GM10266 (cell line): ENCODE results near the gene RNASE7.
A peak's percentile ranks its signal among the peaks of the same experiment; 100 is the strongest.

Experiments used
- DNase-seq: peaks from one replicate; pipeline ENCODE4 v3.0.0; 2012; ENCODE audit errors: extremely low spot score
- TF ChIP-seq, protein P1 (sequence below): IDR thresholded peaks from 2 replicates; pipeline ENCODE4 v1.5.1; 2012; ENCODE audit warnings: mild to moderate bottlenecking, low read depth; ENCODE audit not compliant: control insufficient read depth, insufficient read depth; ENCODE audit errors: missing control alignments

Gene RNASE7

DNA sequence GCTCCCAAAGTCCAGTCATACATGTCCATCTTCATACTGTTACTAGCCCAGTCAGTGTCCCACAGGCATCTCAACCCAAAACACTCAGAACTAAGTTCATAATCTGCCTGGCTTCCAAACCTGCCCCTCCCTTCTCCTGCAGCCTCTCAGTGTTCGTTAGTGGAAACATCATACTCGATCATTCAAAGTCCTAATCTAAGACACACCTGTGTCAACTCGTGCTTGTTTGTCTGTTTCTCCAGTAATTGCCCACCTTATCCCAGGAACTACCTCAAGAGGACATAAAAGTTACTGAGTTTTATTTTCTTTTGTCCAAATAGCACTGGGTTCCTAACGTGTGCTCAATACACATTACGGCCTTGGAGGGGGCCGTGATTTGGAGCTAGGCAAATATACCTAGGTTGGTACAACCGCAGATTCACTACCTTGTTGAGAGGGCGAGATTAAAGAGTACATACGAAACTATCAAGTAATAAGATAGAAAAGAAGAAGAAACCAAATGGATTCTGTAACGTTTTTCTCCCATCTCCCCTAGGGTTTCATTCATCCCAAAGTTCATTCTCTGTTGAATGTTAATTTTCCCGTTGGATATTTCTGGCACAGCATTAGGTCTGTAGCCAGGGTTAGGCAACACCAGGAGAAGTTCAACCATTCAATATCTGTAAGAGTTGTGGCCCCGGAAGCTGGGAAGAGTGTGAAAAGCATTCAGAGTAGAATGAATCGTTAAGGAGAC, 18.6 kb downstream of the RNASE7 start:
- TF ChIP-seq, protein P1, sequence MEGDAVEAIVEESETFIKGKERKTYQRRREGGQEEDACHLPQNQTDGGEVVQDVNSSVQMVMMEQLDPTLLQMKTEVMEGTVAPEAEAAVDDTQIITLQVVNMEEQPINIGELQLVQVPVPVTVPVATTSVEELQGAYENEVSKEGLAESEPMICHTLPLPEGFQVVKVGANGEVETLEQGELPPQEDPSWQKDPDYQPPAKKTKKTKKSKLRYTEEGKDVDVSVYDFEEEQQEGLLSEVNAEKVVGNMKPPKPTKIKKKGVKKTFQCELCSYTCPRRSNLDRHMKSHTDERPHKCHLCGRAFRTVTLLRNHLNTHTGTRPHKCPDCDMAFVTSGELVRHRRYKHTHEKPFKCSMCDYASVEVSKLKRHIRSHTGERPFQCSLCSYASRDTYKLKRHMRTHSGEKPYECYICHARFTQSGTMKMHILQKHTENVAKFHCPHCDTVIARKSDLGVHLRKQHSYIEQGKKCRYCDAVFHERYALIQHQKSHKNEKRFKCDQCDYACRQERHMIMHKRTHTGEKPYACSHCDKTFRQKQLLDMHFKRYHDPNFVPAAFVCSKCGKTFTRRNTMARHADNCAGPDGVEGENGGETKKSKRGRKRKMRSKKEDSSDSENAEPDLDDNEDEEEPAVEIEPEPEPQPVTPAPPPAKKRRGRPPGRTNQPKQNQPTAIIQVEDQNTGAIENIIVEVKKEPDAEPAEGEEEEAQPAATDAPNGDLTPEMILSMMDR = no peak
- DNase-seq = no peak

GRCh38 chr14:21061347-21061668, 19.1 kb downstream of the RNASE7 start:
- no peak for DNase-seq

GRCh38 chr14:21063479-21063878, 21.3 kb downstream of the RNASE7 start:
- DNase-seq = no peak
- TF ChIP-seq, protein P1 = no peak

More at GRCh38 chr14:21061347-21061668, 19.1 kb downstream of the RNASE7 start:
- TF ChIP-seq, protein P1 = no peak

DNA sequence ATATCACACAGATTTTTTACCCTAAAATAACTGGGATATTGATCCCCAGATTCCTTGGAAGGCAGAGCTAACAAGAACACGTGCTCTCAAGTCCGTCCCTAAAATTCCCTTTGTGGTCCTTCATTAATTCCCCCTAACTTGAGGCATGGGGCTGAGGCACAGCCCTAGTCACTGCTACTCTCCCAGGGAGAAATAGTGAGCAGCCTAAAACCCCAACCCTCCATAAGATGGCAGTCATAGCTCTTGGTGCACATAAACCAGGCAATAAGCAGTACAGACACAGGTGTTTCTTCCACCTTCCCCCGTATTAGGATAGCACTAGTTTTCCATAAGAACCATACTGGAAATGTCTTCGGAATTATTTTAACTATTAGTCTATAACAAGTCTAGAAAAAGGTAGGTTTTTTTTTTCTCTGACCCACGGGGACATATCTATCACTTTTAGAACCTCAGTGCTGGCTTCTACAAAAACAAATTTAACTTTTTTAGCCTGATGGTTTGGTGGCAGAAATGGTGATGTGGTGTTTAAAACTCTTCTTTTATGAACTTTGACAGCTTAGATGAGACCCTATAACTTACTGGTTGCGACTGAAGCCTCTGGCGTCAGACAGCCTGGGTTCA, 24.8 kb downstream of the RNASE7 start:
- DNase-seq = peak; percentile 49

GRCh38 chr14:21068521-21069387, 26.6 kb downstream of the RNASE7 start:
- peak; percentile 79 for DNase-seq
- TF ChIP-seq, protein P1 = peak; percentile 69

More for the DNA sequence above, 24.8 kb downstream of the RNASE7 start:
- TF ChIP-seq, protein P1 = peak; percentile 44

- TF ChIP-seq, protein P1 = no peak
- DNase-seq = peak; percentile 26
Measured at GRCh38 chr14:21069388-21070082, 27.4 kb downstream of the RNASE7 start.
